A673 (cell line): ENCODE measurements around the gene EDIL3.

Experiments
- EZH2 ChIP-seq: fragments of 200-600 bp; sonication (generic); IDR thresholded peaks from 2 replicates; pipeline ENCODE4 v1.6.1; 2017; ENCODE audit warnings: borderline replicate concordance, low read depth, mild to moderate bottlenecking, mixed read lengths, antibody characterized with exemption, low read length; ENCODE audit not compliant: poor library complexity, severe bottlenecking
- TF ChIP-seq, protein P1 (sequence below): fragments of 300-800, 200-600 bp; sonication (generic); conservative IDR thresholded peaks from 2 replicates; pipeline ENCODE4 v1.5.1; 2017; ENCODE audit warnings: low read depth, mild to moderate bottlenecking, antibody characterized with exemption, low read length, moderate library complexity, mixed read lengths

DNA sequence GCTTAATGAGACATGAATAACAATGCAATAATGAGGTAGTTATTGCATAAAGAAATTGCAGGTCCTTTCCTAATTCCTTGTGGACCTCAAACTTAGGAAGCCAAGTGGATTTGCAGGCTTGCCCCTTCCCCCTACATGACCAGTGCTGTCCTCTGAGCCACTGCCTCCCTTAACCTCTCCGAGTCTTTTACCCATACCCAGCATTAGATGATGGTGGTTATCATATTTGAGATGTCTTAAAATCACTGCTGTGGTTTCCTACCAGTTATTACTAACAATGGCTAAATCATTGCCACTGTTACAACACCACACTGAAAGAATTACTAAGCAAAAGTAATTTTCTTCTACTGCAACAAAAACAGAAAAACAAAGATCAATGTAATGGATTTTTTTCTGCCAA lies 170.8 kb downstream of the EDIL3 start:
- TF ChIP-seq EZH2 = no peak
- TF ChIP-seq, protein P1, sequence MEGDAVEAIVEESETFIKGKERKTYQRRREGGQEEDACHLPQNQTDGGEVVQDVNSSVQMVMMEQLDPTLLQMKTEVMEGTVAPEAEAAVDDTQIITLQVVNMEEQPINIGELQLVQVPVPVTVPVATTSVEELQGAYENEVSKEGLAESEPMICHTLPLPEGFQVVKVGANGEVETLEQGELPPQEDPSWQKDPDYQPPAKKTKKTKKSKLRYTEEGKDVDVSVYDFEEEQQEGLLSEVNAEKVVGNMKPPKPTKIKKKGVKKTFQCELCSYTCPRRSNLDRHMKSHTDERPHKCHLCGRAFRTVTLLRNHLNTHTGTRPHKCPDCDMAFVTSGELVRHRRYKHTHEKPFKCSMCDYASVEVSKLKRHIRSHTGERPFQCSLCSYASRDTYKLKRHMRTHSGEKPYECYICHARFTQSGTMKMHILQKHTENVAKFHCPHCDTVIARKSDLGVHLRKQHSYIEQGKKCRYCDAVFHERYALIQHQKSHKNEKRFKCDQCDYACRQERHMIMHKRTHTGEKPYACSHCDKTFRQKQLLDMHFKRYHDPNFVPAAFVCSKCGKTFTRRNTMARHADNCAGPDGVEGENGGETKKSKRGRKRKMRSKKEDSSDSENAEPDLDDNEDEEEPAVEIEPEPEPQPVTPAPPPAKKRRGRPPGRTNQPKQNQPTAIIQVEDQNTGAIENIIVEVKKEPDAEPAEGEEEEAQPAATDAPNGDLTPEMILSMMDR = no peak
